Keratinocyte (primary cell): ENCODE data around the gene TOR1AIP2. TPM values are rescaled to one million over a fixed set of nuclear protein-coding genes. Genes with fewer than 3 reads are reported as not detected.

Experiments
- DNase-seq: peaks from one replicate; pipeline ENCODE4 v3.0.0-alpha.2; 2011; ENCODE audit warnings: low read depth, missing footprints, low spot score
- FAIRE-seq: peaks from 2 replicates; lab custom pipeline; 2011; peaks lifted over from hg19 to GRCh38; lab: Jason Lieb, UNC
- H2AFZ ChIP-seq: 2 replicates; pipeline ENCODE4 v1.6.0; 2012; ENCODE audit warnings: low read length, control low read depth, inconsistent platforms; ENCODE audit not compliant: control insufficient read depth
- H3K27ac ChIP-seq: 2 replicates; pipeline ENCODE4 v1.5.1; 2011; ENCODE audit warnings: low read length; ENCODE audit not compliant: control insufficient read depth, insufficient read depth
- H3K27me3 ChIP-seq: 3 replicates; pipeline ENCODE4 v1.6.0; 2011; ENCODE audit warnings: low read length; ENCODE audit not compliant: control insufficient read depth, insufficient read depth; ENCODE audit errors: extremely low read depth
- H3K36me3 ChIP-seq, 2 experiments: 2 replicates in 1 of 2; 3 replicates in 1 of 2; pipeline ENCODE4 v1.5.1; 2011; ENCODE audit warnings: low read length in 2 of 2, mild to moderate bottlenecking in 1 of 2; ENCODE audit not compliant: control insufficient read depth in 2 of 2, insufficient read depth in 2 of 2; ENCODE audit errors: extremely low read depth in 1 of 2
- H3K4me1 ChIP-seq: 3 replicates; pipeline ENCODE4 v1.5.1; 2011; ENCODE audit warnings: low read length; ENCODE audit not compliant: control insufficient read depth, insufficient read depth; ENCODE audit errors: extremely low read depth
- H3K4me2 ChIP-seq: 3 replicates; pipeline ENCODE4 v1.6.0; 2011; ENCODE audit warnings: low read depth, low read length; ENCODE audit not compliant: control insufficient read depth, insufficient read depth; ENCODE audit errors: extremely low read depth
- H3K4me3 ChIP-seq, 3 experiments: fragments of 200-600 bp in 1 of 3; sonication (generic) in 1 of 3; 2 replicates in 2 of 3; 3 replicates in 1 of 3; pipeline ENCODE4 v1.5.1; 2011 to 2016; ENCODE audit warnings: low read length in 3 of 3, mild to moderate bottlenecking in 3 of 3, control low read depth in 2 of 3, inconsistent platforms in 1 of 3, low read depth in 1 of 3, mixed read lengths in 1 of 3, mixed run types in 1 of 3, moderate library complexity in 1 of 3; ENCODE audit not compliant: control insufficient read depth in 2 of 3, insufficient read depth in 2 of 3; ENCODE audit errors: extremely low read depth in 1 of 3
- H3K79me2 ChIP-seq: 2 replicates; pipeline ENCODE4 v1.6.0; 2012; ENCODE audit warnings: low read length; ENCODE audit not compliant: control insufficient read depth, insufficient read depth
- H3K9ac ChIP-seq: 3 replicates; pipeline ENCODE4 v1.6.0; 2011; ENCODE audit warnings: low read length; ENCODE audit not compliant: control insufficient read depth, insufficient read depth; ENCODE audit errors: extremely low read depth
- H3K9me1 ChIP-seq: 3 replicates; pipeline ENCODE4 v1.6.0; 2011; ENCODE audit warnings: low read length; ENCODE audit not compliant: control insufficient read depth, insufficient read depth; ENCODE audit errors: extremely low read depth
- H3K9me3 ChIP-seq: 2 replicates; pipeline ENCODE4 v1.5.1; 2012; ENCODE audit warnings: low read depth, low read length; ENCODE audit not compliant: control insufficient read depth
- H4K20me1 ChIP-seq: 3 replicates; pipeline ENCODE4 v1.6.0; 2011; ENCODE audit warnings: low read length; ENCODE audit not compliant: control insufficient read depth, insufficient read depth; ENCODE audit errors: extremely low read depth
- EZH2 ChIP-seq: IDR thresholded peaks from one replicate; pipeline ENCODE4 v1.6.1; 2012; ENCODE audit warnings: inconsistent platforms, mild to moderate bottlenecking, low read length, moderate library complexity
- dilution Hi-C: fragments of 300-500 bp; cut with MboI; formaldehyde crosslinking; loops from one replicate; pipeline ENCODE4 v1.7.0; 2020; ENCODE audit warnings: low sequenced_read_pairs; ENCODE audit not compliant: extremely low pct_ligation_motif_present
- polyA plus RNA-seq, 5 experiments: library from polyadenylated mRNA; depleted of rRNA in 3 of 5; stranded (reverse) in 3 of 5; stranded (forward) in 1 of 5; unstranded in 1 of 5; fragments of >200 nt; gene quantifications; 1 replicate in 1 of 5; 2 replicates in 3 of 5; 3 replicates in 1 of 5; pipeline versions ENCODE4 v1.2.1 to v1.2.3, GENCODE V29; 2011 to 2012; ENCODE audit warnings: missing spikeins in 2 of 5, low read depth in 1 of 5, low replicate concordance in 1 of 5
- TF ChIP-seq, protein P1 (sequence below), 3 experiments: IDR thresholded peaks in 1 of 3; conservative IDR thresholded peaks in 1 of 3; optimal IDR thresholded peaks in 1 of 3; 2 replicates in 2 of 3; 3 replicates in 1 of 3; pipeline versions ENCODE3 to v1.5.1; 2011; ENCODE audit warnings: low read length in 3 of 3, mild to moderate bottlenecking in 3 of 3, moderate library complexity in 2 of 3, control low read depth in 1 of 3, inconsistent platforms in 1 of 3; ENCODE audit not compliant: insufficient read depth in 2 of 3; ENCODE audit errors: extremely low read depth in 1 of 3

The TOR1AIP2 gene
- polyA plus RNA-seq, 1 donor (not counting 4 experiments of a cell fraction or from before 2014, with no cell fraction given) = 49.9 TPM

DNA sequence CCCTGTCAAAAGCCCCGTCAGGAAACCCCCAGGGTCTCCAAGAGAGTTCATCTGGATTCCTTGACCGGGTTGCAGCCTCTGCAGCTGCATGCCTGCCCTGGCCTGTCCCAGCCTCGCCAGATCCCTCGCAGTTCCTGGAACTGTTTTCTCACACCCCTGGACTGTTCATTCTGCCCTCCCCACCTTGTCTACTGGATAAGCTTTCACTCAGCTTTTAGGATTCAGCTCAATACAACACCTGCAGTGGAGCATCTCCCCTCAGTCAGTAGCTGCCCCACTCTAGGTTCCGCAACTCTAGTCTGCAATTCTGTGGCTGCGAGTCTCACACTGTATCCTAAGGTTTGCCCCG is 67.3 kb downstream of the TOR1AIP2 start:
- FAIRE-seq (no peak), DNase-seq (no peak)
- Histone ChIP-seq H3K79me2 (no peaks in the 10 kb centered on the region), H3K27ac (no peak overlapping the region), H3K4me1 (peaks cover 9% of the 10 kb centered on the region), H3K4me2 (peak overlapping the region; percentile 17), H2AFZ (no peak overlapping the region), H3K9ac (no peak overlapping the region), H3K4me3 (no peak overlapping the region), H3K9me1 (no peaks in the 10 kb centered on the region), H3K9me3 (no peaks in the 10 kb centered on the region), H4K20me1 (no peaks in the 10 kb centered on the region), H3K27me3 (peaks cover 16% of the 10 kb centered on the region), H3K36me3 (no peaks in the 10 kb centered on the region)
- no peak for TF ChIP-seq EZH2
- TF ChIP-seq, protein P1, sequence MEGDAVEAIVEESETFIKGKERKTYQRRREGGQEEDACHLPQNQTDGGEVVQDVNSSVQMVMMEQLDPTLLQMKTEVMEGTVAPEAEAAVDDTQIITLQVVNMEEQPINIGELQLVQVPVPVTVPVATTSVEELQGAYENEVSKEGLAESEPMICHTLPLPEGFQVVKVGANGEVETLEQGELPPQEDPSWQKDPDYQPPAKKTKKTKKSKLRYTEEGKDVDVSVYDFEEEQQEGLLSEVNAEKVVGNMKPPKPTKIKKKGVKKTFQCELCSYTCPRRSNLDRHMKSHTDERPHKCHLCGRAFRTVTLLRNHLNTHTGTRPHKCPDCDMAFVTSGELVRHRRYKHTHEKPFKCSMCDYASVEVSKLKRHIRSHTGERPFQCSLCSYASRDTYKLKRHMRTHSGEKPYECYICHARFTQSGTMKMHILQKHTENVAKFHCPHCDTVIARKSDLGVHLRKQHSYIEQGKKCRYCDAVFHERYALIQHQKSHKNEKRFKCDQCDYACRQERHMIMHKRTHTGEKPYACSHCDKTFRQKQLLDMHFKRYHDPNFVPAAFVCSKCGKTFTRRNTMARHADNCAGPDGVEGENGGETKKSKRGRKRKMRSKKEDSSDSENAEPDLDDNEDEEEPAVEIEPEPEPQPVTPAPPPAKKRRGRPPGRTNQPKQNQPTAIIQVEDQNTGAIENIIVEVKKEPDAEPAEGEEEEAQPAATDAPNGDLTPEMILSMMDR (optimal IDR thresholded peaks at IDR 0.05 in 1 of 3, IDR thresholded peaks at IDR 0.05 in 1 of 3, conservative IDR thresholded peaks at IDR 0.05 in 1 of 3; ENCODE audit: extremely low read depth in 1 of 3, insufficient read depth in 2 of 3, low read length in 3 of 3) = no peak
- dilution Hi-C loops = loop anchor here (25.0 kb wide), 1 partner anchor 98 kb away; no protein-coding TSS in a partner anchor

GRCh38 chr1:179809506-179810366 is 67.9 kb downstream of the TOR1AIP2 start:
- Histone ChIP-seq H3K9me1 (no peaks in the 10 kb centered on the region), H3K27ac (no peak overlapping the region), H3K9ac (no peak overlapping the region), H2AFZ (no peak overlapping the region), H4K20me1 (no peaks in the 10 kb centered on the region), H3K27me3 (peaks cover 16% of the 10 kb centered on the region), H3K36me3 (no peaks in the 10 kb centered on the region), H3K4me1 (peaks cover 7% of the 10 kb centered on the region), H3K79me2 (no peaks in the 10 kb centered on the region), H3K9me3 (no peaks in the 10 kb centered on the region), H3K4me3 (no peak overlapping the region), H3K4me2 (peak overlapping the region; percentile 17)
- FAIRE-seq (peak; percentile 63), DNase-seq (peak; percentile 32)
- TF ChIP-seq, protein P1 (optimal IDR thresholded peaks at IDR 0.05 in 1 of 3, IDR thresholded peaks at IDR 0.05 in 1 of 3, conservative IDR thresholded peaks at IDR 0.05 in 1 of 3; ENCODE audit: extremely low read depth in 1 of 3, insufficient read depth in 2 of 3, low read length in 3 of 3) = peak; percentile 88 to 97 (median 93)
- TF ChIP-seq EZH2 = no peak
- dilution Hi-C loops = loop anchor here (25.0 kb wide), 1 partner anchor 97 kb away; no protein-coding TSS in a partner anchor
